Measurements from ENCODE around the gene LMAN1L. TPM values are rescaled to one million over a fixed set of nuclear protein-coding genes. Genes with fewer than 3 reads are reported as not detected.

Gene LMAN1L
- total and polyA plus RNA-seq, 2 experiments from 2014 or later = not detected

GRCh38 chr15:74780523-74781430, 31.9 kb upstream of the LMAN1L start:
- Histone ChIP-seq H4K20me1 (ENCODE audit: insufficient read depth, poor library complexity, severe bottlenecking) (peaks cover 29% of the 10 kb centered on the region), H3K79me2 (peaks cover 41% of the 10 kb centered on the region), H3K9me3 (ENCODE audit: low read depth) (no peaks in the 10 kb centered on the region), H2AFZ (no peak overlapping the region), H3K4me3 (no peak overlapping the region), H3K4me1 (ENCODE audit: insufficient read depth) (peaks cover 44% of the 10 kb centered on the region), H3K36me3 (replicated peaks; ENCODE audit: insufficient read depth, low read depth) (no peaks in the 10 kb centered on the region), H3K9me2 (replicated peaks; ENCODE audit: insufficient read depth) (no peaks in the 10 kb centered on the region), H3K27ac (peak overlapping the region; percentile 55), H3K27me3 (no peaks in the 10 kb centered on the region), H3K4me2 (peak overlapping the region; percentile 99)
- no peak for DNase-seq (ENCODE audit: low spot score)
- WGBS (ENCODE audit: low lambda C conversion rate, missing lambda C conversion rate) = 65% methylated on average over 16 of the region's 16 CpGs
- no peak for TF ChIP-seq EZH2 (IDR thresholded peaks at IDR 0.05; ENCODE audit: borderline replicate concordance)
- no peak for TF ChIP-seq EZH2phosphoT487 (IDR thresholded peaks at IDR 0.05; ENCODE audit: low read depth, severe bottlenecking, unreplicated experiment)
- TF ChIP-seq CTCF (IDR thresholded peaks at IDR 0.05; ENCODE audit: poor library complexity) = no peak

- Histone ChIP-seq H3K4me2 (peak within 1 kb of the TSS; percentile 99), H3K4me3 (peak within 1 kb of the TSS; percentile 99), H4K20me1 (ENCODE audit: insufficient read depth, poor library complexity, severe bottlenecking) (peaks cover 37% of the 10 kb centered on the region), H3K79me2 (peaks cover 49% of the 10 kb centered on the region), H3K9me3 (ENCODE audit: low read depth) (no peaks in the 10 kb centered on the region), H3K9me2 (replicated peaks; ENCODE audit: insufficient read depth) (no peaks in the 10 kb centered on the region), H3K4me1 (ENCODE audit: insufficient read depth) (peaks cover 44% of the 10 kb centered on the region), H3K27me3 (no peaks in the 10 kb centered on the region), H2AFZ (peak within 1 kb of the TSS; percentile 83), H3K36me3 (replicated peaks; ENCODE audit: insufficient read depth, low read depth) (no peaks in the 10 kb centered on the region), H3K27ac (peak within 1 kb of the TSS; percentile 60)
- DNase-seq (ENCODE audit: low spot score) = peak; percentile 92
- WGBS (ENCODE audit: low lambda C conversion rate, missing lambda C conversion rate) = 3% methylated on average over 31 of the region's 74 CpGs
- TF ChIP-seq EZH2 (IDR thresholded peaks at IDR 0.05; ENCODE audit: borderline replicate concordance) = no peak
- peak; percentile 47 for TF ChIP-seq CTCF (IDR thresholded peaks at IDR 0.05; ENCODE audit: poor library complexity)
Observed at GRCh38 chr15:74781431-74782258, 31.0 kb upstream of the LMAN1L start, which contains the start of gene CSK. Gene CSK (plus strand): TSS chr15:74782080. CDS start chr15:74798298, 16,218 bp downstream.

- TF ChIP-seq CTCF (IDR thresholded peaks at IDR 0.05; ENCODE audit: poor library complexity) (no peak), EZH2 (IDR thresholded peaks at IDR 0.05; ENCODE audit: borderline replicate concordance) (no peak), EZH2phosphoT487 (IDR thresholded peaks at IDR 0.05; ENCODE audit: low read depth, severe bottlenecking, unreplicated experiment) (no peak)
- peak overlapping the region; percentile 60 for H3K27ac ChIP-seq
Observed at GRCh38 chr15:74782259-74783071, 30.2 kb upstream of the LMAN1L start.

More at GRCh38 chr15:74782259-74783071, 30.2 kb upstream of the LMAN1L start:
- peak overlapping the region; percentile 83 for H2AFZ ChIP-seq
- peaks cover 45% of the 10 kb centered on the region for H4K20me1 ChIP-seq (ENCODE audit: insufficient read depth, poor library complexity, severe bottlenecking)
- peaks cover 58% of the 10 kb centered on the region for H3K79me2 ChIP-seq
- H3K4me2 ChIP-seq = peak overlapping the region; percentile 98
- H3K4me3 ChIP-seq = peak overlapping the region; percentile 99
- H3K27me3 ChIP-seq = no peaks in the 10 kb centered on the region
- WGBS (ENCODE audit: low lambda C conversion rate, missing lambda C conversion rate) = 2% methylated on average over 12 of the region's 72 CpGs
- H3K36me3 ChIP-seq (replicated peaks; ENCODE audit: insufficient read depth, low read depth) = no peaks in the 10 kb centered on the region
- H3K9me2 ChIP-seq (replicated peaks; ENCODE audit: insufficient read depth) = no peaks in the 10 kb centered on the region
- DNase-seq (ENCODE audit: low spot score) = peak; percentile 52
- H3K9me3 ChIP-seq (ENCODE audit: low read depth) = no peaks in the 10 kb centered on the region
- peaks cover 46% of the 10 kb centered on the region for H3K4me1 ChIP-seq (ENCODE audit: insufficient read depth)
